Fibroblast of lung (primary cell): ENCODE data around the gene ZNF283. TPM values are rescaled to one million over a fixed set of nuclear protein-coding genes. Genes with fewer than 3 reads are reported as not detected.

Experiments
- DNase-seq, 2 donors: peaks; one replicate each; pipeline versions ENCODE4 v3.0.0 to v3.0.0-alpha.2; 2010; ENCODE audit warnings: low read depth in 2 of 2
- H2AFZ ChIP-seq: 2 replicates; pipeline ENCODE4 v1.5.1; 2012; ENCODE audit warnings: low read length, control low read depth, inconsistent platforms
- H3K27ac ChIP-seq: 2 replicates; pipeline ENCODE4 v1.5.1; 2011; ENCODE audit warnings: low read length, control low read depth; ENCODE audit not compliant: insufficient read depth
- H3K27me3 ChIP-seq: 2 replicates; pipeline ENCODE4 v1.5.1; 2011; ENCODE audit warnings: mild to moderate bottlenecking, low read length; ENCODE audit not compliant: control insufficient read depth, insufficient read depth
- H3K36me3 ChIP-seq: 2 replicates; pipeline ENCODE4 v1.5.1; 2011; ENCODE audit warnings: low read length; ENCODE audit not compliant: control insufficient read depth, insufficient read depth
- H3K4me1 ChIP-seq: 2 replicates; pipeline ENCODE4 v1.5.1; 2011; ENCODE audit warnings: low read length; ENCODE audit not compliant: control insufficient read depth, insufficient read depth; ENCODE audit errors: extremely low read depth
- H3K4me2 ChIP-seq: 2 replicates; pipeline ENCODE4 v1.5.1; 2011; ENCODE audit warnings: low read length, control low read depth; ENCODE audit not compliant: insufficient read depth; ENCODE audit errors: extremely low read depth
- H3K4me3 ChIP-seq, 4 experiments: fragments of 200-600 bp in 1 of 4; sonication (generic) in 1 of 4; replicated peaks in 1 of 4; 2 replicates each; pipeline ENCODE4 v1.5.1; 2011 to 2016; ENCODE audit warnings: low read length in 4 of 4, low read depth in 3 of 4, mild to moderate bottlenecking in 3 of 4, control low read depth in 2 of 4, inconsistent platforms in 1 of 4, mixed read lengths in 1 of 4; ENCODE audit not compliant: insufficient read depth in 1 of 4; ENCODE audit errors: control extremely low read depth in 1 of 4
- H3K79me2 ChIP-seq: 2 replicates; pipeline ENCODE4 v1.5.1; 2012; ENCODE audit warnings: mild to moderate bottlenecking, low read length, inconsistent platforms; ENCODE audit not compliant: control insufficient read depth, insufficient read depth
- H3K9ac ChIP-seq: 2 replicates; pipeline ENCODE4 v1.5.1; 2011; ENCODE audit warnings: mild to moderate bottlenecking, low read length, control low read depth; ENCODE audit not compliant: insufficient read depth
- H3K9me3 ChIP-seq: 2 replicates; pipeline ENCODE4 v1.5.1; 2012; ENCODE audit warnings: low read depth, low read length; ENCODE audit not compliant: control insufficient read depth, insufficient read depth
- H4K20me1 ChIP-seq: 2 replicates; pipeline ENCODE4 v1.5.1; 2011; ENCODE audit warnings: low read length; ENCODE audit not compliant: control insufficient read depth, insufficient read depth; ENCODE audit errors: extremely low read depth
- CTCF ChIP-seq, 2 donors: IDR thresholded peaks in 1 of 2; conservative IDR thresholded peaks in 1 of 2; 1 replicate in 1 of 2; 2 replicates in 1 of 2; pipeline ENCODE4 v1.5.1; 2011 to 2012; ENCODE audit warnings: low read length in 2 of 2, control low read depth in 1 of 2, inconsistent platforms in 1 of 2, low read depth in 1 of 2, mild to moderate bottlenecking in 1 of 2
- EZH2 ChIP-seq: IDR thresholded peaks from 2 replicates; pipeline ENCODE4 v1.5.1; 2012; ENCODE audit warnings: low read length, control low read depth, mild to moderate bottlenecking; ENCODE audit errors: missing control alignments
- polyA plus RNA-seq, 2 donors: library from polyadenylated mRNA; depleted of rRNA in 1 of 2; stranded (reverse) in 1 of 2; unstranded in 1 of 2; fragments of >200 nt; gene quantifications; 2 replicates each; pipeline ENCODE4 v1.2.1, GENCODE V29; 2011 to 2012; ENCODE audit warnings: missing spikeins in 1 of 2
- total RNA-seq: library from RNA; depleted of rRNA; stranded (reverse); fragments of >200 nt; gene quantifications from 2 replicates; pipeline ENCODE4 v1.2.1, GENCODE V29; 2014

ZNF283 gene
- total and polyA plus RNA-seq, 2 donors (not counting 1 experiment from before 2014, with no cell fraction given): 5.8 to 15.2 TPM

- H2AFZ ChIP-seq: no peak overlapping the region
- no peak for TF ChIP-seq EZH2
- TF ChIP-seq CTCF (conservative IDR thresholded peaks at IDR 0.05 in 1 of 2, IDR thresholded peaks at IDR 0.05 in 1 of 2; ENCODE audit: low read depth in 1 of 2, low read length in 2 of 2): no peak
- no peak overlapping the region for H3K4me2 ChIP-seq
- H4K20me1 ChIP-seq: no peaks in the 10 kb centered on the region
- no peaks in the 10 kb centered on the region for H3K9me3 ChIP-seq
- H3K4me1 ChIP-seq: no peaks in the 10 kb centered on the region
- no peak for DNase-seq
- H3K27ac ChIP-seq: no peak overlapping the region
- H3K36me3 ChIP-seq: no peaks in the 10 kb centered on the region
- H3K4me3 ChIP-seq: no peak overlapping the region
- no peaks in the 10 kb centered on the region for H3K27me3 ChIP-seq
- no peaks in the 10 kb centered on the region for H3K79me2 ChIP-seq
- no peak overlapping the region for H3K9ac ChIP-seq
Measured at GRCh38 chr19:43806848-43807247, 20.3 kb upstream of the ZNF283 start.

- Histone ChIP-seq H3K4me3 (no peak overlapping the region), H3K4me1 (no peaks in the 10 kb centered on the region), H3K36me3 (no peaks in the 10 kb centered on the region), H3K9ac (no peak overlapping the region), H3K79me2 (no peaks in the 10 kb centered on the region), H2AFZ (no peak overlapping the region), H3K9me3 (no peaks in the 10 kb centered on the region), H3K4me2 (no peak overlapping the region), H3K27ac (no peak overlapping the region), H4K20me1 (no peaks in the 10 kb centered on the region), H3K27me3 (no peaks in the 10 kb centered on the region)
- no peak for DNase-seq
- TF ChIP-seq EZH2 (no peak), CTCF (conservative IDR thresholded peaks at IDR 0.05 in 1 of 2, IDR thresholded peaks at IDR 0.05 in 1 of 2; ENCODE audit: low read depth in 1 of 2, low read length in 2 of 2) (no peak)
Measured at GRCh38 chr19:43807651-43808050, 19.5 kb upstream of the ZNF283 start.

- Histone ChIP-seq H3K4me1 (no peaks in the 10 kb centered on the region), H3K4me2 (no peak overlapping the region), H3K79me2 (no peaks in the 10 kb centered on the region), H3K27me3 (no peaks in the 10 kb centered on the region), H2AFZ (no peak overlapping the region), H3K4me3 (no peak overlapping the region), H4K20me1 (no peaks in the 10 kb centered on the region), H3K9me3 (no peaks in the 10 kb centered on the region), H3K9ac (no peak overlapping the region), H3K27ac (no peak overlapping the region), H3K36me3 (no peaks in the 10 kb centered on the region)
- peak; percentile 61 to 80 for DNase-seq
- TF ChIP-seq CTCF (conservative IDR thresholded peaks at IDR 0.05 in 1 of 2, IDR thresholded peaks at IDR 0.05 in 1 of 2; ENCODE audit: low read depth in 1 of 2, low read length in 2 of 2): peak; percentile 39 to 59
- no peak for TF ChIP-seq EZH2
Measured at GRCh38 chr19:43809762-43810696, 17.1 kb upstream of the ZNF283 start.
